ENCODE data around the gene TAF4B. TPM values are rescaled to one million over a fixed set of nuclear protein-coding genes. Genes with fewer than 3 reads are reported as not detected.
A peak's percentile ranks its signal among the peaks of the same experiment; 100 is the strongest.
"Not testable (repeated sequence)": the region's sequence is repeated elsewhere in the genome, so short reads cannot be mapped to it uniquely, and the experiment has no call there.

The TAF4B gene, protein sequence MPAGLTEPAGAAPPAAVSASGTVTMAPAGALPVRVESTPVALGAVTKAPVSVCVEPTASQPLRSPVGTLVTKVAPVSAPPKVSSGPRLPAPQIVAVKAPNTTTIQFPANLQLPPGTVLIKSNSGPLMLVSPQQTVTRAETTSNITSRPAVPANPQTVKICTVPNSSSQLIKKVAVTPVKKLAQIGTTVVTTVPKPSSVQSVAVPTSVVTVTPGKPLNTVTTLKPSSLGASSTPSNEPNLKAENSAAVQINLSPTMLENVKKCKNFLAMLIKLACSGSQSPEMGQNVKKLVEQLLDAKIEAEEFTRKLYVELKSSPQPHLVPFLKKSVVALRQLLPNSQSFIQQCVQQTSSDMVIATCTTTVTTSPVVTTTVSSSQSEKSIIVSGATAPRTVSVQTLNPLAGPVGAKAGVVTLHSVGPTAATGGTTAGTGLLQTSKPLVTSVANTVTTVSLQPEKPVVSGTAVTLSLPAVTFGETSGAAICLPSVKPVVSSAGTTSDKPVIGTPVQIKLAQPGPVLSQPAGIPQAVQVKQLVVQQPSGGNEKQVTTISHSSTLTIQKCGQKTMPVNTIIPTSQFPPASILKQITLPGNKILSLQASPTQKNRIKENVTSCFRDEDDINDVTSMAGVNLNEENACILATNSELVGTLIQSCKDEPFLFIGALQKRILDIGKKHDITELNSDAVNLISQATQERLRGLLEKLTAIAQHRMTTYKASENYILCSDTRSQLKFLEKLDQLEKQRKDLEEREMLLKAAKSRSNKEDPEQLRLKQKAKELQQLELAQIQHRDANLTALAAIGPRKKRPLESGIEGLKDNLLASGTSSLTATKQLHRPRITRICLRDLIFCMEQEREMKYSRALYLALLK
- 2.4 and 2.7 TPM in 2 replicates for total RNA-seq (2014; rRNA removed)
- 0.13 TPM for polyA plus RNA-seq (2012)

- DNase-seq (ENCODE audit: low read depth): peak; percentile 88
These were observed at the start of gene TAF4B for GRCh38 chr18:26226229-26227050. Gene TAF4B, plus strand, starts transcription at chr18:26226445. Its CDS starts 489 bp downstream, at chr18:26226934.

GRCh38 chr18:26181343-26181826 is 44.9 kb upstream of the TAF4B start:
- no peak for DNase-seq (ENCODE audit: low read depth)

GRCh38 chr18:26183395-26184112 is 42.7 kb upstream of the TAF4B start:
- DNase-seq (ENCODE audit: low read depth): no peak

- DNase-seq (ENCODE audit: low read depth): peak; percentile 20
These were observed 41.0 kb upstream of the TAF4B start for GRCh38 chr18:26185267-26185666.

GRCh38 chr18:26190506-26190905 is 35.7 kb upstream of the TAF4B start:
- no peak for DNase-seq (ENCODE audit: low read depth)

DNA sequence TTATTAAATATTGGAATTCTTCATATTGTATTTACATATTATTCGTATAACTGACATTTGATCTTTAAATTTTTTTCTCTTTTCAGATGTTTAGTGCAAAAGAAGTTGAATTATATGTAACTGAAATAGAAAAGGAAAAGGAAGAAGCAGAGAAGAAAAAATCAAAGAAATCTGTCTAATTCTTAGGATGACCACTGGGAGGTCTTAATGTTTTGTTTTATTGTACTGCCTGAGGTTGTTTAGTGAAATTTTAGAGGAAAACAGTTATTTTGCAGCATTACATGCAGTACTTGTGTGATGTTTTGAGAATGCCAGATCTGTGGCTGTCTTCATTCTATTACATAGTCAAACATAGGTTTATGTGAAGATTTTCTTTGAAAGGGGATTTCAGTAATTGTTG is 34.0 kb upstream of the TAF4B start:
- DNase-seq (ENCODE audit: low read depth): no peak

DNA sequence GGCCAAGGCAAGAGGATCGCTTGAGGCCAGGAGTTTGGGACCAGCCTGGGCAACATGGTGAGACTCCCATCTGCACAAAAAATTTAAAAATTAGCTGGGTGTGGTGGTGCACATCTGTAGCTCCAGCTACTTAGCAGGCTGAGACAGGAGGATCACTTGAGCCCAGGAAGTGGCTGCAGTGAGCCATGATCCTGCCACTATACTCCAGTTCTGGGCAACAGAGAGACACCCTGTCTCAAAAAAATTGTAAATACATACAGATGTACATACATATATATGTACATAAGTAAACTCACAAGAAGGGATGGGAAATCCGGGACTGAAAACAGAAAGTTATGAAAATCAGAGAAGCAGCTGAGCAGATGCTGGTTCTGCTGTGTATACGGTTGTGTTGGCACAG is 29.6 kb upstream of the TAF4B start:
- no peak for DNase-seq (ENCODE audit: low read depth)

DNA sequence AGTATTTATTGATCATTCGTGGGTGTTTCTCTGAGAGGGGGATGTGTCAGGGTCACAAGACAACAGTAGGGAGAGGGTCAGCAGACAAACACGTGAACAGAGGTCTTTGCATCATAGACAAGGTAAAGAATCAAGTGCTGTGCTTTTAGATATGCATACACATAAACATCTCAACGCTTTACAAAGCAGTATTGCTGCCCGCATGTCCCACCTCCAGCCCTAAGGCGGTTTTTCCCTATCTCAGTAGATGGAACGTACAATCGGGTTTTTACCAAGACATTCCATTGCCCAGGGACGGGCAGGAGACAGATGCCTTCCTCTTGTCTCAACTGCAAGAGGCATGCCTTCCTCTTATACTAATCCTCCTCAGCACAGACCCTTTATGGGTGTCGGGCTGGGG is 24.2 kb upstream of the TAF4B start:
- not testable (repeated sequence) for DNase-seq (ENCODE audit: low read depth)

- DNase-seq (ENCODE audit: low read depth): no peak
These were observed 20.9 kb upstream of the TAF4B start for GRCh38 chr18:26205318-26205717.

DNA sequence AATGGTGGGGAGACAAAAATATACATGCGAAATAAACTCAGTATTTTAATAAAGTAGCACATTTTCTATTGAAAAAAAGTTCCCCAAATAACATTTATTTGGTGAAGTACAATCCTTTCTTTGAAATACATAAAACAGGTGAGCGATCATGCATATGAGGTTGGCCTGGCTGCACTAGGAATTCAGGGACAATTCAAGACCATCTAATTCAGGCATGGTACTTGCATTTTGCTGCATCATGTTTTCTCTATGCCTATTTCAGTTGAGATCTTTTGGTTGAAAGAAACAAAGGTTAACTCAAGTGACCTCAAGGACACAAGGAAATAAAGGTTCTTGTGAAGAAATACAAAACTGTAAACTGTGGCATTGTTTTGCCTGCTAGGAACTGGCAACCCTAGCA is 19.8 kb upstream of the TAF4B start:
- no peak for DNase-seq (ENCODE audit: low read depth)

DNA sequence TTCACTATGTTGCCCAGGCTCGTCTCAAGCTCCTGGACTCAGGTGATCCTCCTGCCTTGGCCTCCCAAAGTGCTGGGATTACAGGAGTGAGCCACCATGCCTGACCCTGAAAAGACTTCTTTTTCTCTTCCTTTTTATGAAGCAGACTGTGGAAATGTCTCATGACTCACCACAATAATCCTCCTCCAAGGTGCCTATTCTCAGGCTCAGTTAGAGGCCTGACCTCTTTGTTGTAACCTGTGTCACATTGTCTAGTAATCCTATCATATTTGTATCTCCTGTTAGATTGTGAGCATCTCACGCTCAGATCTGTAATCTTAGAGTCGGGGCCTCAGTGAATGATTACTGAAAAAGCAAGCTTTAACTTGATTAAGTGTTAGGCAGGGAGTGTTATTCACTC is 18.3 kb upstream of the TAF4B start:
- no peak for DNase-seq (ENCODE audit: low read depth)

DNA sequence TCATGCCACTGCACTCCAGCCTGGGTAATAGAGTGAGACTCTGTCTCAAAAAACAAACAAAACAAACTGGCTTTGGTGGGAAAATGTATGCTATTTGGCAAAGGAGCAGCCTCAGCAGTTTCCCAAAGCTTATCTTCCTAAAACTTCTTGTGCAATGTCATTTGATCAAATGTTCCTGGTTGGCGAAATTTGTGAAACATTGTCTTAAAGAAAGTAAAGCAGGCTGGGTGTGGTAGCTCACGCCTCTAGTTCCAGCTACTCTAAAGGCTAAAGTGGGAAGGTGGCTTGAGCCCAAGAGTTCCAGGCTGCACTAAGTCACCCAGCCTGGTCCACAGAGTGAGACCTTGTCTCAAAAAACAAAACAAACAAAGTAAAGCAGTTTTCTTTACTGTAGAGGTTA is 17.3 kb upstream of the TAF4B start:
- no peak for DNase-seq (ENCODE audit: low read depth)

DNA sequence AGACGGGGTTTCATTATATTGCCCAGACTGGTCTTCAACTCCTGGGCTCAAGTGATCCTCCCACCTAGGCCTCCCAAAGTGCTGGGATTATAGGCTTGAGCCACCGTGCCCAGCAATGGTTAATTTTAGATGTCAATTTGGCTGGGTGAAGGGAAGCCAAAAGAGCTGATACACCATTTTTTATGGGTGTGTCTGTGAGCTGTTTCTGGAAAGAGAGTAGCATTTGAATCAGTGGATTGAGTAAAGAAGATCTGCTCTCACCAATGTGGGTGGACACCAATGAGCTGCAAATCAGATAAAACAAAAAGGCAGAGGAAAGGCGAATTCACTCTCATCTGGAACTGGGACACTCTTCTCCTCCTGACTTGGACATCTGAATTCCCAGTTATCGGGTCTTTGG is 16.1 kb upstream of the TAF4B start:
- DNase-seq (ENCODE audit: low read depth): no peak

DNA sequence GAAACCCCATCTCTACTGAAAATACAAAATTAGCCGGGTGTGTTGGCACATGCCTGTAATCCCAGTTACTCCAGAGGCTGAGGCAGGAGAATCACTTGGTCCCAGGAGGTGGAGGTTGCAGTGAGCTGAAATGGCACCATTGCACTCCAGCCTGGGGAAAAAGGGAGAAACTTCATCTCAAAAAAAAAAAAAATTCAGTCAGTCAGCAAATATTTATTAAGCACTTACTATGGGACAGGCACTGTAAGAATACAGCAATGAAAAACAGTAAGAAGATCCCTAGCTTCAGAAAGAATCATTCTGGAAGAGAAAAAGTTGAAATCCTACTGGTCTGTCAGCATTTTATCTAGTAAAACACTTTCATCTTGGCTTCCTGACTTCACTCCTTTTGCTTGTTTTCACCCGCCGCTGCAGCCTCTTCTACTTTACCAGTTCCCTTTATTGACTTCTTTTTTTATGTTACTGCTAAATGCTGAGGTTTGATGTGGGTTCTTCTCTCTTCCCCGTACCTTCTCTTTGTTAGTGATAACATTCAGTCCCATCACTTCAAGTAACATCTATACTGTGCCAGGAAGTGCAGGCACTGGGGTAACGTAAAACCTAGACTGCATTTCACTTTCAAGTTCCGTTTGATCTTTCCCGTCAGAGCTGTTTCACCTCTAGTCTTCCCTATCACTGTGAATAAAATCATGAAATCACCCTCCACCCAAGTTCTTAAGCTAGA is 10.8 kb upstream of the TAF4B start:
- DNase-seq (ENCODE audit: low read depth): no peak

DNA sequence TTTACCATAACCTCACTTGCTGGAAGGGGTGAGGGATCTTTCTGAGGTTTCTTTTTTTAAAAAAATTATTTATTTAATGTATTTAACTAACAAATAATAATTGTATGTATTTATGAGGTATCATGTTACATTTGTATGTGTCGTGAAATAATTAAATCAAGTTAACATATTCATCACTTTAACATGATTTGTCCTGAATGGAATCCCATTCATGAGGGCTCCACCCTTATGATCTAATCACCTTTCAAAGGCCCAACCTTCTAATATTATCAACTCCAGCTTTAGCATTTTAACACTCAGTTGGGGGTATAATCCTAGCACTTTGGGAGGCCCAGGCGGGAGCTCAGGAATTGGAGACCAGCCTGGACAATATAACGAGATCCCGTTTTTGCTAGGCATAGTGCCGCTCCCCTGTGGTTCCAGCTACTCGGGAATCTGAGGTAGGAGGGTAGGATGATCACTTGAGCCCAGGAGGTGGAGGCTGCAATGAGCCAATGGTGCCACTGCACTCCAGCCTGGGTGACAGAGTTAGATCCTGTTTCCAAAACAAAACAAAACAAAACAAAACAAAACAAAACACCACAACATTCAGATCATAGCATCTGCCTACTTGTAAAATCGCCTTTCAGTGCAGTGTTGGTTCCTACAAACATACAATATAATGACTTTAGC is 1.1 kb upstream of the TAF4B start:
- no peak for DNase-seq (ENCODE audit: low read depth)

DNA sequence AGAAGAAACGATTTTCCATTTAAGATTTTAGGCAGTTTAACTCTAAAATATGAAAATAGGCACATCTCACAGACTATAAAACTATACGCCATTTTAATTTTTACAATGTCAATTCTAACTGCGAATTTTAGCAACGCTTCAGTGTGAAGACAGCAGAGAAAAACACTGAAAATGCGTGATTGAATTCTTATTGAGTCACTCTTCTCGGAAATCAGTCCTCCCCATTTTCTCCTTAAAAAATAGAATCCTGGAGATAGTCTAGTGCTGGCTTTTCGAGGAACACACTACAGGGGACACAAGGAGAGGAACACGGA is 373 bp upstream of the TAF4B start:
- DNase-seq (ENCODE audit: low read depth): no peak

GRCh38 chr18:26227051-26227670 is 916 bp downstream of the TAF4B start:
- DNase-seq (ENCODE audit: low read depth): no peak

DNA sequence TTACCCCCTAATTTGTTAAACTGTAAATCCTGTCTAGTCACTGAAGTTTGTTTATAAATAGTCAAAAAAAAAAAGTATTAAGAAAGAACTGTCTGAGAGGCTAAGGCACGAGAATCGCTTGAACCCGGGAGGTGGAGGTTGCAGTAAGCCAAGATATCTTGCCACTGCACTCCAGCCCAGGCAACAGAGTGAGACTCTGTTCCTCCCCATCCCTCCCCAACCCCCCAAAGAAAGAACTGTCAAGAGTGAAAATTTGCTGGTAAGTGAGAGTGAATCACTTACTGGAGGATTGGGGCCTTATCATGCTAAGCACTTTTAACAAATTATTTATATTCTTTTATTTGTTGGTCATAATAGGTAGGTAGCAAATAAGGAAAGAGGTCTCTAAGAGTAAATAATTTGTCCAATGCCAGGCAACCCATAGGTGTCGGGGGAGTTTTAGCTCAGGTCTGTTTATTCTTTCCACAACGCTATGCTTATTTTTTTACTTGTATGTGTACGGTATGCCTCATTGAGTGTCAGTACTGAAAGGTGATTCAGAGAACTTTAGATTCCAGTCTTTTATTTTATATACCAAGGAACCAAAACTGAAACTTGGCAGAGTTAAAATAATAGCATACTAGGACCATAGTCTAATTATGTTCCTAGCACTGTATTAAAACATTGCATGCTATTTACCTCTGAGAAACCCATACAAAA is 2.5 kb downstream of the TAF4B start:
- no peak for DNase-seq (ENCODE audit: low read depth)

DNA sequence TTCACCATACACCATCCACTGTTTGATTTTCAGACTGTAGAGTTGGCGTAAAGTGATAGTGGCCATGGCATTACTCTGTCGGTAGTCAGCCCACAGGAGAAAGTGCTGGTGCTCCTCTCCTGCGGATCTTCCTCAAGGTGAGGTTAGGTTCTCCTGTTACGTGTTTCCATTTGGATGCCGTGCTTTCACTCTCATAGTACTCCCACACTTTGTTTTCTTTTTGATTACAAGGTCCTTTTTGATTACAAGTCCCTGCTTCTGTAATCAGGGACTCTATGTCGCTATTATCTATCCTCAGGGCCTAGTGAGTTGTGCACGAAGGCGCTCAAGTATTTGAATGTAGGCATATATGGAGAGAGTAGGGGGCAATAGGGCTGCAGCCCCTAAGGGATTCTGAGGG is 4.3 kb downstream of the TAF4B start:
- no peak for DNase-seq (ENCODE audit: low read depth)
